Measurements from ENCODE around the gene TOX2. TPM values are rescaled to one million over a fixed set of nuclear protein-coding genes. Genes with fewer than 3 reads are reported as not detected.

The TOX2 gene
- total RNA-seq, 2 experiments from 2014 or later = 1.5 to 1.7 TPM

GRCh38 chr20:43993560-43993959 lies 78.9 kb downstream of the TOX2 start:
- no peak for DNase-seq
- Mint-ChIP-seq H3K4me3 (no peak overlapping the region), H3K27ac (no peak overlapping the region), H3K27me3 (no peaks in the 10 kb centered on the region), H3K9me3 (peaks cover 4% of the 10 kb centered on the region), H3K36me3 (ENCODE audit: low read depth) (peaks cover 4% of the 10 kb centered on the region), H3K4me1 (ENCODE audit: low read depth) (peaks cover 3% of the 10 kb centered on the region)
- intact Hi-C loops (cut with micrococcal nuclease) = no loop called here
- no peak for ATAC-seq
- POLR2A ChIA-PET = no interaction called here
- CTCF ChIA-PET = interaction anchor here (2.4 kb wide), 1 partner anchor 10 kb away, joined by 11 read pairs; no protein-coding TSS in a partner anchor
- TF ChIP-seq, protein P1, sequence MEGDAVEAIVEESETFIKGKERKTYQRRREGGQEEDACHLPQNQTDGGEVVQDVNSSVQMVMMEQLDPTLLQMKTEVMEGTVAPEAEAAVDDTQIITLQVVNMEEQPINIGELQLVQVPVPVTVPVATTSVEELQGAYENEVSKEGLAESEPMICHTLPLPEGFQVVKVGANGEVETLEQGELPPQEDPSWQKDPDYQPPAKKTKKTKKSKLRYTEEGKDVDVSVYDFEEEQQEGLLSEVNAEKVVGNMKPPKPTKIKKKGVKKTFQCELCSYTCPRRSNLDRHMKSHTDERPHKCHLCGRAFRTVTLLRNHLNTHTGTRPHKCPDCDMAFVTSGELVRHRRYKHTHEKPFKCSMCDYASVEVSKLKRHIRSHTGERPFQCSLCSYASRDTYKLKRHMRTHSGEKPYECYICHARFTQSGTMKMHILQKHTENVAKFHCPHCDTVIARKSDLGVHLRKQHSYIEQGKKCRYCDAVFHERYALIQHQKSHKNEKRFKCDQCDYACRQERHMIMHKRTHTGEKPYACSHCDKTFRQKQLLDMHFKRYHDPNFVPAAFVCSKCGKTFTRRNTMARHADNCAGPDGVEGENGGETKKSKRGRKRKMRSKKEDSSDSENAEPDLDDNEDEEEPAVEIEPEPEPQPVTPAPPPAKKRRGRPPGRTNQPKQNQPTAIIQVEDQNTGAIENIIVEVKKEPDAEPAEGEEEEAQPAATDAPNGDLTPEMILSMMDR (IDR thresholded peaks at IDR 0.05) = no peak

GRCh38 chr20:43994486-43995100 lies 79.9 kb downstream of the TOX2 start:
- ChIA-PET CTCF (interaction anchor here (2.4 kb wide), 1 partner anchor 11 kb away, joined by 11 read pairs; no protein-coding TSS in a partner anchor), POLR2A (no interaction called here)
- DNase-seq (no peak), ATAC-seq (no peak)
- peaks cover 2% of the 10 kb centered on the region for H3K36me3 Mint-ChIP-seq (ENCODE audit: low read depth)
- H3K27ac Mint-ChIP-seq = no peak overlapping the region
- TF ChIP-seq, protein P1 (IDR thresholded peaks at IDR 0.05) = no peak
- peaks cover 1% of the 10 kb centered on the region for H3K4me1 Mint-ChIP-seq (ENCODE audit: low read depth)
- intact Hi-C loops (cut with micrococcal nuclease) = no loop called here
- peaks cover 4% of the 10 kb centered on the region for H3K9me3 Mint-ChIP-seq
- no peak overlapping the region for H3K4me3 Mint-ChIP-seq
- H3K27me3 Mint-ChIP-seq = no peaks in the 10 kb centered on the region

GRCh38 chr20:43995645-43996044 lies 81.0 kb downstream of the TOX2 start:
- Mint-ChIP-seq H3K36me3 (ENCODE audit: low read depth) (no peaks in the 10 kb centered on the region), H3K27me3 (peaks cover 8% of the 10 kb centered on the region), H3K9me3 (no peaks in the 10 kb centered on the region), H3K4me1 (ENCODE audit: low read depth) (peaks cover 1% of the 10 kb centered on the region), H3K27ac (no peak overlapping the region), H3K4me3 (no peak overlapping the region)
- intact Hi-C loops (cut with micrococcal nuclease) = no loop called here
- CTCF ChIA-PET = no interaction called here
- POLR2A ChIA-PET = interaction anchor here (0.6 to 1.1 kb wide), 2 partner anchors 11 to 21 kb away, joined by 3 read pairs; no protein-coding TSS in a partner anchor
- ATAC-seq (no peak), DNase-seq (no peak)
- TF ChIP-seq, protein P1 (IDR thresholded peaks at IDR 0.05) = no peak

DNA sequence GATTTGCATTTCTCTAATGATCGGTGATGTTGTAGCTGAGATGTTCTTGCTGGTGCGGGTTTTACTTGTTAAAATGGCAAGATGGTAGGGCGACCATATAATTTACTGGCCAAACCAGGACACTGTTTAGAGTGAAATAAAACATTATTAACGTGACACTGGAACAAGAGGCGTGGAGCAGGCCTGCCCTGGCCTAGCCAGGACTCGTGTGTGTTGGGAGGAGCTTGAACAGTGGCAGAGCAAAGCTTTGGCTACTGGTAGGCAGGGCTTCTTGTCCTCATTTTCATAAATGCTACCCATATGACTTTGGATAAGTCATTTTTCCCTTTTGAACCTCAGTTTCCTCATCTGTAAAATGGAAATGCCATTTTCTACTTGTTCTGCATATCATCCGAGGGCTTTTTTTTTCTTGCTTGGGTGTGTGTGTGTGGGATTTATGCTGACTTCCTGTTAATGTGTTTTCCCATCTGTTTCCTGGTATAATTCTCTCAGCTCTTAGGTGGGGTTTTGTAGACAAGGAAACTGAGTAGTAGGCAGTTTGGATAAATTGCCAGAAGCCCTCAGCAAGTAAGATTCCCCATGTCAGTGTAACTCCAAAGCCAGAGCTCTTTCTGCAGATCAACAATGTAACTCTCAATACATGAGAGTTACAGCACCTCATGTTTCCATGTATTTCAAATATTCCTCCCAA lies 81.7 kb downstream of the TOX2 start:
- no peak for DNase-seq
- Mint-ChIP-seq H3K9me3 (no peaks in the 10 kb centered on the region), H3K36me3 (ENCODE audit: low read depth) (no peaks in the 10 kb centered on the region), H3K27ac (no peak overlapping the region), H3K27me3 (peaks cover 10% of the 10 kb centered on the region), H3K4me3 (no peak overlapping the region), H3K4me1 (ENCODE audit: low read depth) (peaks cover 2% of the 10 kb centered on the region)
- POLR2A ChIA-PET = interaction anchor here (1.1 kb wide), 1 partner anchor 10 kb away, joined by 3 read pairs; no protein-coding TSS in a partner anchor
- ATAC-seq = no peak
- TF ChIP-seq, protein P1 (IDR thresholded peaks at IDR 0.05) = no peak
- CTCF ChIA-PET = interaction anchor here (0.8 kb wide), 1 partner anchor 13 kb away, joined by 3 read pairs; no protein-coding TSS in a partner anchor
- intact Hi-C loops (cut with micrococcal nuclease) = no loop called here

- Mint-ChIP-seq H3K36me3 (ENCODE audit: low read depth) (no peaks in the 10 kb centered on the region), H3K27ac (no peak overlapping the region), H3K9me3 (no peaks in the 10 kb centered on the region), H3K4me1 (ENCODE audit: low read depth) (peaks cover 14% of the 10 kb centered on the region), H3K27me3 (peaks cover 18% of the 10 kb centered on the region), H3K4me3 (no peak overlapping the region)
- intact Hi-C loops (cut with micrococcal nuclease) = no loop called here
- no peak for ATAC-seq
- no peak for DNase-seq
- ChIA-PET CTCF (interaction anchor here (1.5 kb wide), 1 partner anchor 16 kb away, joined by 3 read pairs; no protein-coding TSS in a partner anchor), POLR2A (interaction anchor here (0.6 kb wide), 1 partner anchor 15 kb away, joined by 3 read pairs; no protein-coding TSS in a partner anchor)
- TF ChIP-seq, protein P1 (IDR thresholded peaks at IDR 0.05) = no peak
Measured at GRCh38 chr20:43999848-44000247, 85.2 kb downstream of the TOX2 start.

All from activated CD8-positive, alpha-beta T cell treated with anti-CD3 and anti-CD28 coated beads for 36 hours (primary cell).